GM23338 (cell line): ENCODE measurements around the gene CDK5R1. TPM values are rescaled to one million over a fixed set of nuclear protein-coding genes. Genes with fewer than 3 reads are reported as not detected.

Source experiments
- ATAC-seq: fragments of 200-7000 bp; cut with Tn5 transposase; 3 replicates; pipeline ENCODE4 v1.9.1; 2020
- DNase-seq: peaks from one replicate; pipeline ENCODE4 v3.0.0-alpha.2; 2015; ENCODE audit warnings: low spot score
- H2AFZ ChIP-seq: fragments of 200-600 bp; sonication (generic); 2 replicates; pipeline ENCODE4 v1.8.0; 2016; ENCODE audit warnings: antibody characterized with exemption, mild to moderate bottlenecking, moderate library complexity
- H3F3A ChIP-seq: fragments of 200-600 bp; sonication (generic); replicated peaks from 2 replicates; pipeline ENCODE4 v1.8.0; 2017; ENCODE audit warnings: antibody characterized with exemption, mixed run types, low read depth
- H3K27ac ChIP-seq: fragments of 200-600 bp; sonication (generic); 2 replicates; pipeline ENCODE4 v1.6.1; 2016; ENCODE audit warnings: low read depth
- H3K27me3 ChIP-seq: fragments of 200-600 bp; sonication (generic); 2 replicates; pipeline ENCODE4 v1.8.0; 2016; ENCODE audit warnings: mild to moderate bottlenecking, mixed run types, moderate library complexity; ENCODE audit not compliant: insufficient read depth
- H3K36me3 ChIP-seq: fragments of 200-600 bp; sonication (generic); 2 replicates; pipeline ENCODE4 v1.8.0; 2016; ENCODE audit warnings: mild to moderate bottlenecking; ENCODE audit not compliant: insufficient read depth
- H3K4me1 ChIP-seq: fragments of 200-600 bp; sonication (generic); 2 replicates; pipeline ENCODE4 v1.8.0; 2016; ENCODE audit warnings: mild to moderate bottlenecking, moderate library complexity; ENCODE audit not compliant: insufficient read depth
- H3K4me2 ChIP-seq: fragments of 200-600 bp; sonication (generic); 2 replicates; pipeline ENCODE4 v1.7.1; 2017; ENCODE audit warnings: mixed run types
- H3K4me3 ChIP-seq: fragments of 200-600 bp; sonication (generic); 2 replicates; pipeline ENCODE4 v1.6.1; 2016; ENCODE audit warnings: mixed run types
- H3K79me2 ChIP-seq: fragments of 200-600 bp; sonication (generic); replicated peaks from 2 replicates; pipeline ENCODE4 v1.8.0; 2017; ENCODE audit warnings: mild to moderate bottlenecking; ENCODE audit not compliant: insufficient read depth
- H3K9me2 ChIP-seq: fragments of 200-600 bp; sonication (generic); 2 replicates; pipeline ENCODE4 v1.8.0; 2017; ENCODE audit not compliant: insufficient read depth
- H4K20me1 ChIP-seq: fragments of 200-600 bp; sonication (generic); replicated peaks from 2 replicates; pipeline ENCODE4 v1.8.0; 2017; ENCODE audit warnings: mild to moderate bottlenecking; ENCODE audit not compliant: insufficient read depth
- H3K27ac Mint-ChIP-seq: 2 replicates; pipeline ENCODE4 v1.8.0; 2020; ENCODE audit warnings: inconsistent platforms, mild to moderate bottlenecking, moderate library complexity, mixed read lengths
- H3K27me3 Mint-ChIP-seq: 3 replicates; pipeline ENCODE4 v1.8.0; 2022; ENCODE audit warnings: low read depth, mild to moderate bottlenecking, moderate library complexity, mixed read lengths, inconsistent platforms; ENCODE audit not compliant: insufficient read depth, poor library complexity
- H3K36me3 Mint-ChIP-seq: 3 replicates; pipeline ENCODE4 v1.8.0; 2021; ENCODE audit warnings: low read depth, mild to moderate bottlenecking, inconsistent platforms, moderate library complexity, mixed read lengths
- H3K4me1 Mint-ChIP-seq: 3 replicates; pipeline ENCODE4 v1.8.0; 2020; ENCODE audit warnings: mild to moderate bottlenecking, inconsistent platforms, mixed read lengths
- H3K4me3 Mint-ChIP-seq: 3 replicates; pipeline ENCODE4 v1.8.0; 2021; ENCODE audit warnings: moderate library complexity, mild to moderate bottlenecking, inconsistent platforms, mixed read lengths
- H3K9me3 Mint-ChIP-seq: 3 replicates; pipeline ENCODE4 v1.8.0; 2020; ENCODE audit warnings: moderate library complexity, mild to moderate bottlenecking, inconsistent platforms, mixed read lengths
- CREB1 ChIP-seq: fragments of 250-450 bp; sonication (Bioruptor Pico); IDR thresholded peaks from 2 replicates; pipeline ENCODE4 v1.5.0; 2020; ENCODE audit warnings: low read depth, mild to moderate bottlenecking, moderate library complexity
- ETS1 ChIP-seq: IDR thresholded peaks from 2 replicates; pipeline ENCODE4 v1.6.1; 2016; ENCODE audit warnings: antibody characterized with exemption
- EZH2phosphoT487 ChIP-seq: fragments of 200-600 bp; sonication (generic); IDR thresholded peaks from one replicate; pipeline ENCODE4 v1.8.1; 2018; ENCODE audit warnings: antibody characterized with exemption; ENCODE audit not compliant: unreplicated experiment
- JUNB ChIP-seq: IDR thresholded peaks from one replicate; pipeline ENCODE4 v1.6.1; 2016; ENCODE audit warnings: antibody characterized with exemption; ENCODE audit not compliant: unreplicated experiment
- NANOG ChIP-seq: IDR thresholded peaks from 2 replicates; pipeline ENCODE4 v1.6.1; 2016; ENCODE audit warnings: antibody characterized with exemption, borderline replicate concordance
- POLR2AphosphoS5 ChIP-seq: IDR thresholded peaks from 2 replicates; pipeline ENCODE4 v1.6.1; 2016; ENCODE audit warnings: antibody characterized with exemption, low read depth
- STAT1 ChIP-seq: IDR thresholded peaks from one replicate; pipeline ENCODE4 v1.6.1; 2016; ENCODE audit warnings: antibody characterized with exemption; ENCODE audit not compliant: unreplicated experiment
- ZNF114 ChIP-seq: fragments of 250-450 bp; sonication (Bioruptor Pico); IDR thresholded peaks from 2 replicates; pipeline ENCODE4 v1.5.0; 2020; ENCODE audit warnings: mild to moderate bottlenecking, moderate library complexity
- ZNF331 ChIP-seq: fragments of 250-450 bp; sonication (Bioruptor Pico); IDR thresholded peaks from 2 replicates; pipeline ENCODE4 v1.5.0; 2020; ENCODE audit warnings: low read depth, mild to moderate bottlenecking, moderate library complexity
- ZNF462 ChIP-seq: fragments of 250-450 bp; sonication (Bioruptor Pico); IDR thresholded peaks from 2 replicates; pipeline ENCODE4 v1.5.0; 2020; ENCODE audit warnings: mild to moderate bottlenecking, moderate library complexity
- polyA plus RNA-seq: library from polyadenylated mRNA; unstranded; fragments of >200 nt; fragmentation: Nextera tagmentation; extraction: Ambion mirVana; gene quantifications from 2 replicates; pipeline ENCODE4 v1.2.1, GENCODE V29; 2016
- total RNA-seq: library from RNA; depleted of rRNA; stranded (reverse); fragments of >200 nt; shearing (Covaris generic); gene quantifications from 2 replicates; pipeline ENCODE4 v1.2.3, GENCODE V29; 2014
- TF ChIP-seq, protein P1 (sequence below), 2 experiments: fragments of 200-600 bp in 1 of 2; sonication (generic) in 1 of 2; conservative IDR thresholded peaks; 2 replicates each; pipeline versions ENCODE4 v1.5.1 to v1.6.1; 2016 to 2017; ENCODE audit warnings: antibody characterized with exemption in 2 of 2, low read depth in 2 of 2, mild to moderate bottlenecking in 2 of 2, moderate library complexity in 1 of 2

Gene CDK5R1
- total and polyA plus RNA-seq, 2 experiments from 2014 or later, result 4.0 to 11.6 TPM

GRCh38 chr17:32533296-32533695 lies 46.5 kb downstream of the CDK5R1 start:
- H3K4me2 ChIP-seq, result no peak overlapping the region
- no peak overlapping the region for H2AFZ ChIP-seq
- H3K27ac ChIP-seq, result no peak overlapping the region
- H3F3A ChIP-seq, result no peaks in the 10 kb centered on the region
- DNase-seq (no peak), ATAC-seq (no peak)
- no peak overlapping the region for H3K27ac Mint-ChIP-seq
- H4K20me1 ChIP-seq, result no peaks in the 10 kb centered on the region
- no peaks in the 10 kb centered on the region for H3K4me1 ChIP-seq
- peaks cover 4% of the 10 kb centered on the region for H3K4me1 Mint-ChIP-seq
- no peak overlapping the region for H3K4me3 Mint-ChIP-seq
- H3K4me3 ChIP-seq, result no peak overlapping the region
- H3K27me3 Mint-ChIP-seq, result peaks cover 4% of the 10 kb centered on the region
- H3K36me3 ChIP-seq, result no peaks in the 10 kb centered on the region
- H3K27me3 ChIP-seq, result no peaks in the 10 kb centered on the region
- H3K36me3 Mint-ChIP-seq, result 0 out of 3 replicates have a peak, but pooled peaks cover 3% of the 10 kb centered on the region
- no peak for TF ChIP-seq ETS1
- TF ChIP-seq POLR2AphosphoS5, result no peak
- no peak for TF ChIP-seq ZNF462 (CRISPR knock-in tag)
- no peak for TF ChIP-seq CREB1 (CRISPR knock-in tag)
- TF ChIP-seq JUNB, result no peak
- TF ChIP-seq, protein P1, sequence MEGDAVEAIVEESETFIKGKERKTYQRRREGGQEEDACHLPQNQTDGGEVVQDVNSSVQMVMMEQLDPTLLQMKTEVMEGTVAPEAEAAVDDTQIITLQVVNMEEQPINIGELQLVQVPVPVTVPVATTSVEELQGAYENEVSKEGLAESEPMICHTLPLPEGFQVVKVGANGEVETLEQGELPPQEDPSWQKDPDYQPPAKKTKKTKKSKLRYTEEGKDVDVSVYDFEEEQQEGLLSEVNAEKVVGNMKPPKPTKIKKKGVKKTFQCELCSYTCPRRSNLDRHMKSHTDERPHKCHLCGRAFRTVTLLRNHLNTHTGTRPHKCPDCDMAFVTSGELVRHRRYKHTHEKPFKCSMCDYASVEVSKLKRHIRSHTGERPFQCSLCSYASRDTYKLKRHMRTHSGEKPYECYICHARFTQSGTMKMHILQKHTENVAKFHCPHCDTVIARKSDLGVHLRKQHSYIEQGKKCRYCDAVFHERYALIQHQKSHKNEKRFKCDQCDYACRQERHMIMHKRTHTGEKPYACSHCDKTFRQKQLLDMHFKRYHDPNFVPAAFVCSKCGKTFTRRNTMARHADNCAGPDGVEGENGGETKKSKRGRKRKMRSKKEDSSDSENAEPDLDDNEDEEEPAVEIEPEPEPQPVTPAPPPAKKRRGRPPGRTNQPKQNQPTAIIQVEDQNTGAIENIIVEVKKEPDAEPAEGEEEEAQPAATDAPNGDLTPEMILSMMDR (conservative IDR thresholded peaks at IDR 0.05; ENCODE audit: low read depth in 2 of 2), result no peak
- no peak for TF ChIP-seq EZH2phosphoT487
- no peak for TF ChIP-seq STAT1
- no peak for TF ChIP-seq ZNF331 (CRISPR knock-in tag)
- no peak for TF ChIP-seq NANOG
- no peak for TF ChIP-seq ZNF114 (CRISPR knock-in tag)
- peaks cover 3% of the 10 kb centered on the region; the same call in 1 of the 3 replicates for H3K9me3 Mint-ChIP-seq
- no peaks in the 10 kb centered on the region for H3K9me2 ChIP-seq
- no peaks in the 10 kb centered on the region for H3K79me2 ChIP-seq
